Heart left ventricle (tissue), 13 donors: ENCODE measurements around the gene TMED3.

ENCODE experiments used
- CTCF ChIP-seq, 12 donors: fragments of 200-600 bp; sonication (generic) in 4 of 12; IDR thresholded peaks; one replicate each; pipeline versions ENCODE4 v1.5.0 to v1.8.0; 2018 to 2022; ENCODE audit warnings: antibody characterized with exemption in 12 of 12, mild to moderate bottlenecking in 5 of 12
- POLR2A ChIP-seq, 2 donors: fragments of 450-650 bp; IDR thresholded peaks; one replicate each; pipeline ENCODE4 v1.6.1; 2017; ENCODE audit warnings: antibody characterized with exemption in 2 of 2, mild to moderate bottlenecking in 2 of 2, moderate library complexity in 2 of 2
- donor health status: ischemic (EF 13 %, LVEDD 7.1; RV severe dilation, severe dysfunction).
- donor health status: DM: no; HTN: yes; CAD: no.
- donor health status: DM: no; HTN: no; CAD: no.
- donor health status: ischemic (EF 25% LVEDD 6.9; RV normal size, moderate dysfunction).
- donor health status: ischemic (EF 25% LVEDD 5.7; RV mildly dilated, moderate dysfunction).
- donor health status: ischemic (EF 35%, LVEDD 5.7; RV mildly dilated, moderate dysfunction).
- donor health status: nonischemic (EF 11% LVEDD 7.7; RV severe dilation, severe dysfunction).
- donor health status: DM: yes; HTN: yes; CAD: no.
- donor health status: PGD.
- donor health status: ischemic (EF 29% LVEDD 5.4; RV normal size, mild dysfunction).
- donor health status: nonischemic (EF 23%, LVEDD 6.1; RV moderate dilation, normal function).

- TF ChIP-seq CTCF (IDR thresholded peaks at IDR 0.05) = no peak
- no peak for TF ChIP-seq POLR2A (IDR thresholded peaks at IDR 0.05)
Measured at GRCh38 chr15:79296583-79296982, 14.3 kb upstream of the TMED3 start.
